Measurements from ENCODE around the gene LFNG. TPM values are rescaled to one million over a fixed set of nuclear protein-coding genes. Genes with fewer than 3 reads are reported as not detected.

Gene LFNG
- total RNA-seq, 5 donors from 2014 or later (not counting 1 experiment from before 2014, with no cell fraction given), result 110 to 198 (median 182) TPM

- Histone ChIP-seq H3K27ac (ENCODE audit: low read length) (no peak overlapping the region), H3K4me3 (ENCODE audit: control insufficient read depth in 1 of 2, extremely low read depth in 1 of 2, low read length in 1 of 2) (no peak overlapping the region), H3K9me3 (no peaks in the 10 kb centered on the region), H3K4me1 (ENCODE audit: control insufficient read depth in 1 of 2, extremely low read depth in 1 of 2, insufficient read depth in 2 of 2, low read length in 2 of 2) (peaks cover 0 to 19% of the 10 kb centered on the region in 2 experiments), H3K36me3 (ENCODE audit: control insufficient read depth in 2 of 2, extremely low read depth in 1 of 2, insufficient read depth in 1 of 2, low read length in 1 of 2) (no peaks in the 10 kb centered on the region), H3K27me3 (replicated peaks in 1 of 2; ENCODE audit: control insufficient read depth in 2 of 2, extremely low read depth in 1 of 2, insufficient read depth in 2 of 2, low read length in 1 of 2) (peaks cover 0 to 38% of the 10 kb centered on the region in 2 experiments)
- no peak for DNase-seq
- POLR2A ChIA-PET, result no interaction called here
- no peak overlapping the region for H3K4me3 Mint-ChIP-seq
- peaks cover 0 to 4% (median 3%) of the 10 kb centered on the region in 3 donors for H3K4me1 Mint-ChIP-seq
- H3K36me3 Mint-ChIP-seq, result no peaks in the 10 kb centered on the region
- 78% methylated on average over 8 of the region's 12 CpGs for WGBS (ENCODE audit: insufficient coverage)
- peaks cover 0 to 13% of the 10 kb centered on the region in 2 donors for H3K27me3 Mint-ChIP-seq
- H3K9me3 Mint-ChIP-seq, result no peaks in the 10 kb centered on the region
- CTCF ChIA-PET, result interaction anchor here in 1 of 2 donors (0.7 kb wide), 1 partner anchor 850 kb away, joined by 3 read pairs; no protein-coding TSS in a partner anchor
- ATAC-seq (replicated peaks in 1 of 4), result no peak
- no peak overlapping the region for H3K27ac Mint-ChIP-seq
Observed at GRCh38 chr7:2500701-2501100, 18.9 kb upstream of the LFNG start.

- WGBS (ENCODE audit: insufficient coverage), result 94% methylated on average over 6 of the region's 9 CpGs
- Histone ChIP-seq H3K4me1 (ENCODE audit: control insufficient read depth in 1 of 2, extremely low read depth in 1 of 2, insufficient read depth in 2 of 2, low read length in 2 of 2) (peaks cover 0 to 19% of the 10 kb centered on the region in 2 experiments), H3K36me3 (ENCODE audit: control insufficient read depth in 2 of 2, extremely low read depth in 1 of 2, insufficient read depth in 1 of 2, low read length in 1 of 2) (no peaks in the 10 kb centered on the region), H3K4me3 (ENCODE audit: control insufficient read depth in 1 of 2, extremely low read depth in 1 of 2, low read length in 1 of 2) (no peak overlapping the region), H3K9me3 (no peaks in the 10 kb centered on the region), H3K27ac (ENCODE audit: low read length) (no peak overlapping the region), H3K27me3 (replicated peaks in 1 of 2; ENCODE audit: control insufficient read depth in 2 of 2, extremely low read depth in 1 of 2, insufficient read depth in 2 of 2, low read length in 1 of 2) (peaks cover 0 to 25% of the 10 kb centered on the region in 2 experiments)
- POLR2A ChIA-PET, result no interaction called here
- Mint-ChIP-seq H3K4me3 (no peak overlapping the region), H3K27ac (no peak overlapping the region), H3K27me3 (peaks cover 0 to 5% of the 10 kb centered on the region in 2 donors), H3K9me3 (no peaks in the 10 kb centered on the region), H3K36me3 (no peaks in the 10 kb centered on the region), H3K4me1 (peaks cover 0 to 8% (median 3%) of the 10 kb centered on the region in 3 donors)
- no peak for ATAC-seq (replicated peaks in 1 of 4)
- no peak for DNase-seq
- CTCF ChIA-PET, result interaction anchor here in 1 of 2 donors (0.5 to 1.0 kb wide), 2 partner anchors 18 to 30 kb away, joined by 3 to 5 read pairs; no protein-coding TSS in a partner anchor
Observed at GRCh38 chr7:2501947-2502646, 17.5 kb upstream of the LFNG start.

GRCh38 chr7:2502647-2502966 is 17.0 kb upstream of the LFNG start:
- no peaks in the 10 kb centered on the region for H3K9me3 ChIP-seq
- CTCF ChIA-PET, result no interaction called here
- Mint-ChIP-seq H3K9me3 (no peaks in the 10 kb centered on the region), H3K4me1 (peaks cover 3 to 12% (median 4%) of the 10 kb centered on the region in 3 donors), H3K4me3 (no peak overlapping the region), H3K36me3 (no peaks in the 10 kb centered on the region), H3K27me3 (peaks cover 0 to under 1% of the 10 kb centered on the region in 2 donors), H3K27ac (no peak overlapping the region)
- H3K4me1 ChIP-seq (ENCODE audit: control insufficient read depth in 1 of 2, extremely low read depth in 1 of 2, insufficient read depth in 2 of 2, low read length in 2 of 2), result peaks cover 0 to 23% of the 10 kb centered on the region in 2 experiments
- POLR2A ChIA-PET, result no interaction called here
- DNase-seq, result no peak
- H3K4me3 ChIP-seq (ENCODE audit: control insufficient read depth in 1 of 2, extremely low read depth in 1 of 2, low read length in 1 of 2), result no peak overlapping the region
- H3K36me3 ChIP-seq (ENCODE audit: control insufficient read depth in 2 of 2, extremely low read depth in 1 of 2, insufficient read depth in 1 of 2, low read length in 1 of 2), result no peaks in the 10 kb centered on the region
- no peak for ATAC-seq (replicated peaks in 1 of 4)
- 92% methylated on average over 4 of the region's 13 CpGs for WGBS (ENCODE audit: insufficient coverage)
- H3K27ac ChIP-seq (ENCODE audit: low read length), result no peak overlapping the region
- H3K27me3 ChIP-seq (replicated peaks in 1 of 2; ENCODE audit: control insufficient read depth in 2 of 2, extremely low read depth in 1 of 2, insufficient read depth in 2 of 2, low read length in 1 of 2), result peaks cover 0 to 20% of the 10 kb centered on the region in 2 experiments

- Mint-ChIP-seq H3K36me3 (no peaks in the 10 kb centered on the region), H3K27ac (peak overlapping the region in 1 of 2 donors; percentile 39), H3K4me3 (no peak overlapping the region), H3K9me3 (no peaks in the 10 kb centered on the region), H3K4me1 (peaks cover 9 to 18% (median 10%) of the 10 kb centered on the region in 3 donors), H3K27me3 (no peaks in the 10 kb centered on the region)
- ChIA-PET CTCF (no interaction called here), POLR2A (no interaction called here)
- Histone ChIP-seq H3K9me3 (no peaks in the 10 kb centered on the region), H3K27me3 (replicated peaks in 1 of 2; ENCODE audit: control insufficient read depth in 2 of 2, extremely low read depth in 1 of 2, insufficient read depth in 2 of 2, low read length in 1 of 2) (peaks cover 0 to 13% of the 10 kb centered on the region in 2 experiments), H3K4me1 (ENCODE audit: control insufficient read depth in 1 of 2, extremely low read depth in 1 of 2, insufficient read depth in 2 of 2, low read length in 2 of 2) (peaks cover 4 to 23% of the 10 kb centered on the region in 2 experiments), H3K4me3 (ENCODE audit: control insufficient read depth in 1 of 2, extremely low read depth in 1 of 2, low read length in 1 of 2) (no peak overlapping the region), H3K36me3 (ENCODE audit: control insufficient read depth in 2 of 2, extremely low read depth in 1 of 2, insufficient read depth in 1 of 2, low read length in 1 of 2) (no peaks in the 10 kb centered on the region), H3K27ac (ENCODE audit: low read length) (no peak overlapping the region)
- WGBS (ENCODE audit: insufficient coverage), result 68% methylated on average over 12 of the region's 25 CpGs
- DNase-seq, result no peak
- ATAC-seq (replicated peaks in 1 of 4), result no peak
Observed at GRCh38 chr7:2503056-2503941, 16.3 kb upstream of the LFNG start.

GRCh38 chr7:2504128-2504888 is 15.3 kb upstream of the LFNG start:
- Mint-ChIP-seq H3K27me3 (no peaks in the 10 kb centered on the region), H3K27ac (peak overlapping the region in 1 of 2 donors; percentile 39), H3K4me3 (no peak overlapping the region), H3K36me3 (no peaks in the 10 kb centered on the region), H3K4me1 (peaks cover 19 to 29% (median 20%) of the 10 kb centered on the region in 3 donors), H3K9me3 (no peaks in the 10 kb centered on the region)
- WGBS (ENCODE audit: insufficient coverage), result 91% methylated on average over 17 of the region's 21 CpGs
- H3K9me3 ChIP-seq, result no peaks in the 10 kb centered on the region
- no peaks in the 10 kb centered on the region for H3K36me3 ChIP-seq (ENCODE audit: control insufficient read depth in 2 of 2, extremely low read depth in 1 of 2, insufficient read depth in 1 of 2, low read length in 1 of 2)
- H3K27ac ChIP-seq (ENCODE audit: low read length), result no peak overlapping the region
- H3K4me1 ChIP-seq (ENCODE audit: control insufficient read depth in 1 of 2, extremely low read depth in 1 of 2, insufficient read depth in 2 of 2, low read length in 2 of 2), result peaks cover 11 to 33% of the 10 kb centered on the region in 2 experiments
- ChIA-PET CTCF (no interaction called here), POLR2A (interaction anchor here in 1 of 2 donors (0.5 kb wide), 1 partner anchor 1000 kb away, joined by 3 read pairs; the partner anchor contains the start of gene INTS1)
- ATAC-seq (replicated peaks in 1 of 4) (no peak), DNase-seq (no peak)
- H3K4me3 ChIP-seq (ENCODE audit: control insufficient read depth in 1 of 2, extremely low read depth in 1 of 2, low read length in 1 of 2), result no peak overlapping the region
- peaks cover 0 to 3% of the 10 kb centered on the region in 2 experiments for H3K27me3 ChIP-seq (replicated peaks in 1 of 2; ENCODE audit: control insufficient read depth in 2 of 2, extremely low read depth in 1 of 2, insufficient read depth in 2 of 2, low read length in 1 of 2)

GRCh38 chr7:2504889-2505375 is 14.6 kb upstream of the LFNG start:
- Mint-ChIP-seq H3K27ac (no peak overlapping the region), H3K36me3 (no peaks in the 10 kb centered on the region), H3K9me3 (no peaks in the 10 kb centered on the region), H3K4me1 (peaks cover 26 to 35% (median 27%) of the 10 kb centered on the region in 3 donors), H3K4me3 (no peak overlapping the region), H3K27me3 (no peaks in the 10 kb centered on the region)
- ChIA-PET POLR2A (no interaction called here), CTCF (no interaction called here)
- DNase-seq, result no peak
- Histone ChIP-seq H3K4me1 (ENCODE audit: control insufficient read depth in 1 of 2, extremely low read depth in 1 of 2, insufficient read depth in 2 of 2, low read length in 2 of 2) (peaks cover 17 to 39% of the 10 kb centered on the region in 2 experiments), H3K36me3 (ENCODE audit: control insufficient read depth in 2 of 2, extremely low read depth in 1 of 2, insufficient read depth in 1 of 2, low read length in 1 of 2) (no peaks in the 10 kb centered on the region), H3K4me3 (ENCODE audit: control insufficient read depth in 1 of 2, extremely low read depth in 1 of 2, low read length in 1 of 2) (no peak overlapping the region), H3K27ac (ENCODE audit: low read length) (no peak overlapping the region), H3K27me3 (replicated peaks in 1 of 2; ENCODE audit: control insufficient read depth in 2 of 2, extremely low read depth in 1 of 2, insufficient read depth in 2 of 2, low read length in 1 of 2) (no peaks in the 10 kb centered on the region), H3K9me3 (no peaks in the 10 kb centered on the region)
- ATAC-seq (replicated peaks in 1 of 4), result no peak
- 95% methylated on average over 10 of the region's 19 CpGs for WGBS (ENCODE audit: insufficient coverage)
